Right atrium auricular region (tissue), 2 donors: ENCODE results near the gene FABP6. TPM values are rescaled to one million over a fixed set of nuclear protein-coding genes. Genes with fewer than 3 reads are reported as not detected.

Source experiments
- DNase-seq: peaks from one replicate; pipeline ENCODE4 v3.0.0-alpha.2; 2019; ENCODE audit warnings: low spot score
- H3K27ac ChIP-seq, 2 donors: fragments of 200-600 bp; sonication (generic); 1 replicate in 1 of 2; 2 replicates in 1 of 2; pipeline ENCODE4 v1.5.1; 2016 to 2019
- H3K27me3 ChIP-seq, 2 donors: fragments of 200-600 bp; sonication (generic); one replicate each; pipeline versions ENCODE4 v1.5.1 to v1.6.0; 2017 to 2019
- H3K36me3 ChIP-seq: fragments of 200-600 bp; sonication (generic); one replicate; pipeline ENCODE4 v1.5.1; 2016
- H3K4me1 ChIP-seq, 2 donors: fragments of 200-600 bp; sonication (generic); one replicate each; pipeline versions ENCODE4 v1.5.1 to v1.6.0; 2017 to 2019
- H3K4me3 ChIP-seq, 2 donors: fragments of 200-600 bp; sonication (generic); 1 replicate in 1 of 2; 2 replicates in 1 of 2; pipeline ENCODE4 v1.5.1; 2017 to 2019; ENCODE audit warnings: mild to moderate bottlenecking in 1 of 2, moderate library complexity in 1 of 2
- H3K9me3 ChIP-seq, 2 donors: fragments of 200-600 bp; sonication (generic); one replicate each; pipeline ENCODE4 v1.5.1; 2019
- total RNA-seq, 2 donors: library from RNA; depleted of rRNA; stranded (reverse); fragments of >200 nt; gene quantifications; one replicate each; pipeline ENCODE4 v1.1.0, GENCODE V29; 2016
- TF ChIP-seq, protein P1 (sequence below), 2 donors: fragments of 200-600 bp; sonication (generic); IDR thresholded peaks; one replicate each; pipeline ENCODE4 v1.5.1; 2019; ENCODE audit warnings: antibody characterized with exemption in 2 of 2

FABP6 gene
- total RNA-seq, 2 donors from 2014 or later: not detected

- Histone ChIP-seq H3K27me3 (no peaks in the 10 kb centered on the region), H3K4me1 (no peaks in the 10 kb centered on the region), H3K36me3 (no peaks in the 10 kb centered on the region), H3K9me3 (no peaks in the 10 kb centered on the region), H3K4me3 (no peak overlapping the region), H3K27ac (no peak overlapping the region)
- no peak for DNase-seq
- TF ChIP-seq, protein P1, sequence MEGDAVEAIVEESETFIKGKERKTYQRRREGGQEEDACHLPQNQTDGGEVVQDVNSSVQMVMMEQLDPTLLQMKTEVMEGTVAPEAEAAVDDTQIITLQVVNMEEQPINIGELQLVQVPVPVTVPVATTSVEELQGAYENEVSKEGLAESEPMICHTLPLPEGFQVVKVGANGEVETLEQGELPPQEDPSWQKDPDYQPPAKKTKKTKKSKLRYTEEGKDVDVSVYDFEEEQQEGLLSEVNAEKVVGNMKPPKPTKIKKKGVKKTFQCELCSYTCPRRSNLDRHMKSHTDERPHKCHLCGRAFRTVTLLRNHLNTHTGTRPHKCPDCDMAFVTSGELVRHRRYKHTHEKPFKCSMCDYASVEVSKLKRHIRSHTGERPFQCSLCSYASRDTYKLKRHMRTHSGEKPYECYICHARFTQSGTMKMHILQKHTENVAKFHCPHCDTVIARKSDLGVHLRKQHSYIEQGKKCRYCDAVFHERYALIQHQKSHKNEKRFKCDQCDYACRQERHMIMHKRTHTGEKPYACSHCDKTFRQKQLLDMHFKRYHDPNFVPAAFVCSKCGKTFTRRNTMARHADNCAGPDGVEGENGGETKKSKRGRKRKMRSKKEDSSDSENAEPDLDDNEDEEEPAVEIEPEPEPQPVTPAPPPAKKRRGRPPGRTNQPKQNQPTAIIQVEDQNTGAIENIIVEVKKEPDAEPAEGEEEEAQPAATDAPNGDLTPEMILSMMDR (IDR thresholded peaks at IDR 0.05): no peak
These were observed 2.3 kb upstream of the FABP6 start for GRCh38 chr5:160227012-160227411.

- Histone ChIP-seq H3K4me3 (no peak overlapping the region), H3K27ac (no peak overlapping the region), H3K4me1 (no peaks in the 10 kb centered on the region), H3K36me3 (no peaks in the 10 kb centered on the region), H3K27me3 (no peaks in the 10 kb centered on the region), H3K9me3 (no peaks in the 10 kb centered on the region)
- TF ChIP-seq, protein P1 (IDR thresholded peaks at IDR 0.05): no peak
- no peak for DNase-seq
These were observed 1.6 kb downstream of the FABP6 start for GRCh38 chr5:160230686-160231527.

GRCh38 chr5:160231783-160232342 is 2.6 kb downstream of the FABP6 start:
- H3K4me1 ChIP-seq: no peaks in the 10 kb centered on the region
- DNase-seq: no peak
- no peaks in the 10 kb centered on the region for H3K9me3 ChIP-seq
- H3K36me3 ChIP-seq: no peaks in the 10 kb centered on the region
- no peaks in the 10 kb centered on the region for H3K27me3 ChIP-seq
- TF ChIP-seq, protein P1 (IDR thresholded peaks at IDR 0.05): no peak
- no peak overlapping the region for H3K27ac ChIP-seq
- H3K4me3 ChIP-seq: no peak overlapping the region

DNA sequence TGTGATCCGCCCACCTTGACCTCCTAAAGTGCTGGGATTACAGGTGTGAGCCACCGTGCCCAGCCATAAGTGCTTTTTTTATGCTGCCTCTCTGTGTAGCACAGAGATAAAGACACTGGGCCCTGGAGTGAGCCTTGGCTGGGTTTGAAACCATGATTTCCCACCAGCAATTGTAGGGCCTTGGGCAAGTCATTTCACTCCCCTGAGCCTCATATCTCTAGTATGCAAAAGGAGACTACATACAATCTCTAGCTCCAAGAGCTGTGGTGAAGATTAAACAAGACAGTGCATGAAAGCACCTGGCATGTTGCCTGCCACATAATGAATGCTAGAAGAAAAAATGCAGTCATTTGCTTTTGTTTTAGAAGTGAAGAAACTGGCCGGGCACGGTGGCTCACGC is 3.9 kb downstream of the FABP6 start:
- H3K4me1 ChIP-seq: no peaks in the 10 kb centered on the region
- TF ChIP-seq, protein P1 (IDR thresholded peaks at IDR 0.05): no peak
- no peak for DNase-seq
- no peaks in the 10 kb centered on the region for H3K36me3 ChIP-seq
- H3K4me3 ChIP-seq: no peak overlapping the region
- no peaks in the 10 kb centered on the region for H3K27me3 ChIP-seq
- no peak overlapping the region for H3K27ac ChIP-seq
- no peaks in the 10 kb centered on the region for H3K9me3 ChIP-seq

DNA sequence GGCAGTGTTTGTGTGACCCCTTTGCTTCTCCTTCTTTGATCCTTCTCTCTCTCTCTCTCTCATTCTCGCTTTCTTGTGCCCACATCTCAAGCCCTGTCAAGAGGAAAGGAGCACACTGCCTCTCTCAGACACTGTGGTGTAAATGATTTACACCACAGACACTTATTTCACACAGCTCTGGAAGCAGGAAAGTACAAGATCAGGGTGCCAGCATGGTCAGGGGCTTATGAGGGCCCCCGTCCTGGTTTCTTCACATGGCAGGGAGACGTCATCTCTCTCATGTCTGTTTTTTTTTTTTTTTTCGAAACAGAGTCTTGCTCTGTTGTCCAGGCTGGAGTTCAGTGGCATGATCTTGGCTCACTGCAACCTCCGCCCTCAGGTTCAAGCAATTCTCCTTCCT is 6.4 kb downstream of the FABP6 start:
- DNase-seq: no peak
- Histone ChIP-seq H3K9me3 (no peaks in the 10 kb centered on the region), H3K36me3 (no peaks in the 10 kb centered on the region), H3K27ac (no peak overlapping the region), H3K4me3 (no peak overlapping the region), H3K27me3 (no peaks in the 10 kb centered on the region), H3K4me1 (no peaks in the 10 kb centered on the region)
- TF ChIP-seq, protein P1 (IDR thresholded peaks at IDR 0.05): no peak
